Fibroblast of mammary gland (primary cell): ENCODE measurements around the gene CD37.
A peak's percentile ranks its signal among the peaks of the same experiment; 100 is the strongest.
"Not testable (repeated sequence)": the region's sequence is repeated elsewhere in the genome, so short reads cannot be mapped to it uniquely, and the experiment has no call there.

ENCODE experiments used
- DNase-seq: peaks from one replicate; pipeline ENCODE4 v3.0.0-alpha.2; 2010; ENCODE audit warnings: low read depth
- H3K4me3 ChIP-seq: 2 replicates; pipeline ENCODE4 v1.5.1; 2011; ENCODE audit warnings: low read depth, mild to moderate bottlenecking, low read length, moderate library complexity; ENCODE audit not compliant: control insufficient read depth
- TF ChIP-seq, protein P1 (sequence below): conservative IDR thresholded peaks from 2 replicates; pipeline ENCODE4 v1.5.1; 2011; ENCODE audit warnings: low read depth, low read length, inconsistent platforms; ENCODE audit not compliant: control insufficient read depth, insufficient read depth

CD37 gene

DNA sequence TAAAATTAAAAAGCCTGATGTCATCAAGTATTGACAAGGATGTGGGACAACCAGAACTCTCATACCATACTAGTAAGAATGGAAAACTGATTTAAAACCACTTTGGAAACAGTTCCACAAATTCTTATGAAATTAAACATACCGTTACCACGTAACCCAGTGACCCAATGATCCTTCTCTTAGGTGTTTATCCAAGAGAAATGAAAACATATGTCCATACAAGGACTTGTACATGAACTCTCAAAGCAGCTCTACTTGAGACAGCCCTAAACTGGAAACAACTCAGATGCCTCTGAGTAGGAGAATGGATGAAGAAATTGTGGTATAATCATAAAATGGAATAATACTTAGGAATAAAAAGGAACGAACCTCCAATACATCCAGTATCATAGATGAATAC is 37.8 kb upstream of the CD37 start:
- peak; percentile 34 for DNase-seq
- TF ChIP-seq, protein P1, sequence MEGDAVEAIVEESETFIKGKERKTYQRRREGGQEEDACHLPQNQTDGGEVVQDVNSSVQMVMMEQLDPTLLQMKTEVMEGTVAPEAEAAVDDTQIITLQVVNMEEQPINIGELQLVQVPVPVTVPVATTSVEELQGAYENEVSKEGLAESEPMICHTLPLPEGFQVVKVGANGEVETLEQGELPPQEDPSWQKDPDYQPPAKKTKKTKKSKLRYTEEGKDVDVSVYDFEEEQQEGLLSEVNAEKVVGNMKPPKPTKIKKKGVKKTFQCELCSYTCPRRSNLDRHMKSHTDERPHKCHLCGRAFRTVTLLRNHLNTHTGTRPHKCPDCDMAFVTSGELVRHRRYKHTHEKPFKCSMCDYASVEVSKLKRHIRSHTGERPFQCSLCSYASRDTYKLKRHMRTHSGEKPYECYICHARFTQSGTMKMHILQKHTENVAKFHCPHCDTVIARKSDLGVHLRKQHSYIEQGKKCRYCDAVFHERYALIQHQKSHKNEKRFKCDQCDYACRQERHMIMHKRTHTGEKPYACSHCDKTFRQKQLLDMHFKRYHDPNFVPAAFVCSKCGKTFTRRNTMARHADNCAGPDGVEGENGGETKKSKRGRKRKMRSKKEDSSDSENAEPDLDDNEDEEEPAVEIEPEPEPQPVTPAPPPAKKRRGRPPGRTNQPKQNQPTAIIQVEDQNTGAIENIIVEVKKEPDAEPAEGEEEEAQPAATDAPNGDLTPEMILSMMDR = no peak
- no peak overlapping the region for H3K4me3 ChIP-seq

DNA sequence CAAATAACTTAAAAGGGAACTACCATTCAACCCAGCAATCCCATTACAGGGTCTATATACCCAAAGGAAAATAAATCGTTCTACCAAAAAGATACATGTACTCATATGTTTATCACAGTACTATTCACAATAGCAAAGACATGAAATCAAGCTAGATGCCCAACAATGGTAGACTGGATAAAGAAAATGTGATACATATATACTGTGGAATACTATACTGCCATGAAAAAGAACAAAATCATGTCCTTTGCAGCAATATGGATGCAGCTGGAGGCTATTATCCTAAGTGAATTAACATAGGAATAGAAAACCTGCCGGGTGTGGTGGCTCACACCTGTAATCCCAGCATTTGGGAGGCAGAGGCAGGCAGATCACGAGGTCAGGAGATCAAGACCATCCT is 36.6 kb upstream of the CD37 start:
- H3K4me3 ChIP-seq = not testable (repeated sequence)

DNA sequence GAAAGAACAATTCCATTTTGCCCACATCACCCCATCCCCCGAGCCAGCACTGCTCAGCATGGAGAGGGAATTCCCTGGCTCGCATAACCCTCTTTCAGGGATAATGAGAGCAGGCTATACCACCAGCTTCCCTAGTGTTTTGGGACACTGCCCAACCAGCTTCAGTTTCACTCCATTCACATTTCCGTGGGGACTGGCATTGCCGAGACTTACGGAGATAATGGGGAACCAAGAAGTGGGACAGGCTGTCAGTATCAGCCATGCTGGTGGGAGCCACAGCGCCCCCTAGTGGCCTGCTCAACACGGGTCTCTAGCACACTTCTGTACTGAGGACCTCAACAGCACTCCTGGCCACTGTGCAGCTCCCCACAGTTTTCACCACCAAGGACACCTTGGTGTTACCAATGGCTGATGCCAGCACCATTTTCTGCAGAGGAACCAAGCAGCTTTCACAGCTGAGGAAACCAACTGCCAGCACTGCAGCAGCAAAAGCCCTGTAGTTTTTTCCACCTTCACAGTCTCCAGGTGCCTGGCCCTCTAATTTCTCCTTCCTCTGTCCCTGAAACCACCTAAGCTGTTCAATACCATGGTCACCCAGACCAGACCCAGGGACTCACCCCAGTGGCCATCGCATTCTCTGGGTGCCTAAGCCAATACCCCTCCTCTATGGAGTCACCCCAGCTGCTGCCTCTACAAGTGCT is 33.9 kb upstream of the CD37 start:
- peak; percentile 55 for DNase-seq
- H3K4me3 ChIP-seq = no peak overlapping the region
- TF ChIP-seq, protein P1 = peak; percentile 93

More for the DNA sequence above, 36.6 kb upstream of the CD37 start:
- DNase-seq = not testable (repeated sequence)

DNA sequence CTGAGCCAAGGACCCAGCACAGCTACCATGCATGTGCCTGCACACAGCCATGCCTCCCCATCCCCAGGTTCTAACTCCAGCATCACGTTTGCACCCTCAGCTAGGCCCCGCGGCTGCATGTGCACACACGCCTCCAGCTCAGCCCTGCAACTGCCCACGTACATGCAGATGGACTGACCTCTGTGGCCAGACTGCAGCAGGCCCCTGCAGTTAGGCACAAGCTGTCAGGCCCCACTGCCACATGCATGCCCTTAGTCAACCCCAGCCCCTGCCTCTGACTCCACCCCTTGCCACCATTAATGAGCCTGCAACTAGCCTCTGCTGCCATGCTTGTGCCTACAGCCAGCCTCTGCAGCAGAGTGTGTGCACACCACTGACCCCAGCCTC is 33.3 kb upstream of the CD37 start:
- no peak for DNase-seq
- H3K4me3 ChIP-seq = no peak overlapping the region
- TF ChIP-seq, protein P1 = no peak

DNA sequence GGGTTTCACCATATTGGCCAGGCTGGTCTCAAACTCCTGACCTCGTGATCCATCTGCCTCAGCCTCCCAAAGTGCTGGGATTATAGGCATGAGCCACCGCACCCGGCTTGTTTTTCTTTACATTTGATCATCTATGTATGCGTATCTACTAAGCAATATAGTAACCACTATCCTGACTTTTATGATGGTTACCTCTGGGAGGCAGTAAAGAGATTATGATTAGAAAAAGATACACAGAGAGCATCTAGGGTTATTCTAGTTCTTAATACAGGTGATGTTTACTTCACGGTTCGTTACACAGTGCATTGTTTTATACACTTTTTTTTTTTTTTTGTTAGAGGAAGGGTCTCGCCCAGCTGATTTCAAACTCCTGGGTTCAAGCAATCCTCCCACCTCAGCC is 28.5 kb upstream of the CD37 start:
- H3K4me3 ChIP-seq, DNase-seq: not testable (repeated sequence)

DNA sequence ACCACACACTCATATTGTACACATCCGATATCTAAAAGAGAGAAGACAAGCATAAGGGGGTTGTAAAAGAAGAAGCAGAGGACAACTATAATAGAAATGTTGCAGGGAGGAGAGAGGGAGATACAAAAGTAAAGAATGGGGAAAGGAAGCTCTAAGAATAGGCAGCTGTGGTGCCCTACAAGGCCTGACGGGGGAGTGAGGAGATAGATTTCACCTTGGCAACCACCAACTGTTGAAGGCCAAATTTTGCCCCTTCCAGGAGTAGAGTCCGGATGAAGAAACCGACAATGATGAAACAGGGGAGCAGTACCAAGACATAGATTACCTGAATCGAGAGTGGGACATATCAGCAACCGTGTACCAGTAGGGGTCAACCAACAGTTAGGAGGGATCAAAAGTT is 26.1 kb upstream of the CD37 start:
- TF ChIP-seq, protein P1 = no peak
- no peak overlapping the region for H3K4me3 ChIP-seq
- no peak for DNase-seq

DNA sequence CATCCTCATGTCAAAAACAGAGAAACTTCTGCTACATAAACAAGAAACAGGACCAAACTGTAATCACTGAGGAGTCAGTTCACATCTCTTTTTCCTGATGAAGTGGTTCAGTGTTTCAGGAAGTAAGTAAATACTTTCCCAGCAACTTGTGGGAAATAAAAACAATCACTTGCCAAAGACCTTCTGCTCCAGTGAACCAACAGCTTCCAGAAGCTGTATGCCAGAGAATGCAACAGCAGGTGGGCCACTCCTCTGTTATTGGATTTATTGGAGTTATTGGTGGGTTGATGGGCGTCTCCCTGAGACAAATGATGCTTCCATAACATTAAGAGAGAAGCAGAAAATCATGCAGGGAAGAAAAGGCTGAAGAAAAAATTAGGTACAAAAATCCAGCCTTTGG is 20.1 kb upstream of the CD37 start:
- DNase-seq = no peak
- TF ChIP-seq, protein P1 = no peak
- no peak overlapping the region for H3K4me3 ChIP-seq

DNA sequence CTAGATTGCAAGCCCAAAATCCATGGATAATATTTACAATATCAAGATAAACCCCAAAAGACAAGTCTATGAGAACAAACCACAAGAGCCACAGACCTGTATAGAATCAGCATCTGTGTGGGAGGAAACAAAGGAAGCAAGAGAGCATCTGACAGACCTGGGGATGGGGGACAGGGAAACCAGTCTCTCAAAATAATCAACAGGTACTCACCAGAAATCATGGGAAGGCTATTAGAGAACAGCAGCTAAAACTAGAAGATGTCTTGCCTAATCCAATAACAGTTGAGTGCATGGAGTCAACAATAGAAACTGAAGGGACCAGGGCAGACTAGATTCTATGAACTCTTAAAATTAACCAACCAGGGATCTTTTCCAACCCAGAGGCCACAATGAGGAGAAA is 18.9 kb upstream of the CD37 start:
- DNase-seq = no peak
- no peak overlapping the region for H3K4me3 ChIP-seq
- TF ChIP-seq, protein P1 = no peak
